ENCODE data around the gene IYD. TPM values are rescaled to one million over a fixed set of nuclear protein-coding genes. Genes with fewer than 3 reads are reported as not detected.

Gene IYD
- polyA plus RNA-seq, 4 donors = 0.14 to 3.2 (median 2.6) TPM

GRCh38 chr6:150394053-150394898 is 25.5 kb downstream of the IYD start:
- no peak for DNase-seq (ENCODE audit: low read depth in 4 of 4, low spot score in 3 of 4)

- no peak for DNase-seq (ENCODE audit: low read depth in 4 of 4, low spot score in 3 of 4)
Measured at GRCh38 chr6:150394899-150395295, 26.1 kb downstream of the IYD start.

GRCh38 chr6:150395388-150396009 is 26.7 kb downstream of the IYD start:
- no peak for DNase-seq (ENCODE audit: low read depth in 4 of 4, low spot score in 3 of 4)

GRCh38 chr6:150403458-150404246 is 34.8 kb downstream of the IYD start:
- DNase-seq (ENCODE audit: low read depth in 4 of 4, low spot score in 3 of 4) = peak; percentile 76 to 89 (median 82)

- no peak for DNase-seq (ENCODE audit: low read depth in 4 of 4, low spot score in 3 of 4)
Measured at GRCh38 chr6:150406948-150407347, 38.1 kb downstream of the IYD start.

GRCh38 chr6:150408842-150409241 is 40.0 kb downstream of the IYD start:
- no peak for DNase-seq (ENCODE audit: low read depth in 4 of 4, low spot score in 3 of 4)

GRCh38 chr6:150409576-150410066 is 40.8 kb downstream of the IYD start:
- no peak for DNase-seq (ENCODE audit: low read depth in 4 of 4, low spot score in 3 of 4)

- DNase-seq (ENCODE audit: low read depth in 4 of 4, low spot score in 3 of 4) = no peak
Measured at GRCh38 chr6:150410399-150410798, 41.6 kb downstream of the IYD start.

GRCh38 chr6:150410906-150411305 is 42.1 kb downstream of the IYD start:
- DNase-seq (ENCODE audit: low read depth in 4 of 4, low spot score in 3 of 4) = no peak

- DNase-seq (ENCODE audit: low read depth in 4 of 4, low spot score in 3 of 4) = no peak
Measured at GRCh38 chr6:150412221-150412620, 43.4 kb downstream of the IYD start.

GRCh38 chr6:150413198-150413597 is 44.4 kb downstream of the IYD start:
- no peak for DNase-seq (ENCODE audit: low read depth in 4 of 4, low spot score in 3 of 4)

GRCh38 chr6:150413781-150414281 is 45.0 kb downstream of the IYD start:
- no peak for DNase-seq (ENCODE audit: low read depth in 4 of 4, low spot score in 3 of 4)

GRCh38 chr6:150416128-150416527 is 47.3 kb downstream of the IYD start:
- DNase-seq (ENCODE audit: low read depth in 4 of 4, low spot score in 3 of 4) = no peak

- DNase-seq (ENCODE audit: low read depth in 4 of 4, low spot score in 3 of 4) = no peak
Measured at GRCh38 chr6:150417250-150417649, 48.4 kb downstream of the IYD start.

- DNase-seq (ENCODE audit: low read depth in 4 of 4, low spot score in 3 of 4) = peak; percentile 68 to 80 (median 75)
Measured at GRCh38 chr6:150417899-150418826, 49.4 kb downstream of the IYD start.

- peak in 1 of 4 donors; percentile 64 for DNase-seq (ENCODE audit: low read depth in 4 of 4, low spot score in 3 of 4)
Measured at GRCh38 chr6:150418827-150419594, 50.2 kb downstream of the IYD start.

- no peak for DNase-seq (ENCODE audit: low read depth in 4 of 4, low spot score in 3 of 4)
Measured at GRCh38 chr6:150420428-150420827, 51.6 kb downstream of the IYD start.

GRCh38 chr6:150420926-150421325 is 52.1 kb downstream of the IYD start:
- no peak for DNase-seq (ENCODE audit: low read depth in 4 of 4, low spot score in 3 of 4)

- DNase-seq (ENCODE audit: low read depth in 4 of 4, low spot score in 3 of 4) = no peak
Measured at GRCh38 chr6:150425508-150425907, 56.7 kb downstream of the IYD start.
